GM12878 (cell line): ENCODE data around the gene ZNF350. TPM values are rescaled to one million over a fixed set of nuclear protein-coding genes. Genes with fewer than 3 reads are reported as not detected.
A peak's percentile ranks its signal among the peaks of the same experiment; 100 is the strongest.

Source experiments
- ATAC-seq: fragments of 200-7000 bp; cut with Tn5 transposase; 3 replicates; pipeline ENCODE4 v1.9.1; 2020; ENCODE audit warnings: mild to moderate bottlenecking, moderate library complexity
- BruUV-seq: library from RNA; stranded (reverse); fragments of 400-500 nt; replicated peaks from 2 replicates; lab custom pipeline; 2021; lab: Mats Ljungman, UMichigan
- CTCF ChIA-PET: fragments of 300-600 bp; sonication (Branson Sonifier 250); formaldehyde crosslinking; extraction: SDS; loops from one replicate; lab custom pipeline; 2021; ENCODE audit warnings: inconsistent platforms; lab: Yijun Ruan, JAX
- POLR2A ChIA-PET: fragments of 350-600 bp; formaldehyde crosslinking; extraction: SDS; loops from one replicate; lab custom pipeline; 2021; ENCODE audit warnings: inconsistent platforms; lab: Charles Lee
- RAD21 ChIA-PET: fragments of 300-600 bp; sonication (Branson Sonifier 250); formaldehyde crosslinking; loops from one replicate; lab custom pipeline; 2023; ENCODE audit warnings: antibody characterized with exemption; ENCODE audit not compliant: unreplicated experiment; lab: Charles Lee
- SMC1A ChIA-PET: fragments of 300-600 bp; sonication (Branson Sonifier 250); formaldehyde crosslinking; loops from one replicate; lab custom pipeline; 2023; ENCODE audit not compliant: unreplicated experiment, uncharacterized antibody; lab: Charles Lee
- DNase-seq: peaks from one replicate; pipeline ENCODE4 v3.0.0-alpha.2; 2011; ENCODE audit warnings: low read depth, low spot score
- FAIRE-seq: peaks from 3 replicates; lab custom pipeline; 2011; peaks lifted over from hg19 to GRCh38; lab: Jason Lieb, UNC
- H2AFZ ChIP-seq: 2 replicates; pipeline ENCODE4 v1.6.0; 2011; ENCODE audit warnings: low read depth, low read length, control low read depth; ENCODE audit not compliant: control insufficient read depth
- H3K27ac ChIP-seq: 2 replicates; pipeline ENCODE4 v1.5.1; 2011; ENCODE audit warnings: control low read depth; ENCODE audit not compliant: control insufficient read depth, insufficient read depth
- H3K27me3 ChIP-seq, 2 experiments: replicated peaks in 1 of 2; 2 replicates each; pipeline versions ENCODE4 v1.6.0 to v1.6.1; 2011; ENCODE audit warnings: low read length in 1 of 2; ENCODE audit not compliant: control insufficient read depth in 2 of 2, insufficient read depth in 2 of 2
- H3K36me3 ChIP-seq, 2 experiments: 2 replicates each; pipeline ENCODE4 v1.5.1; 2011; ENCODE audit warnings: low read length in 1 of 2; ENCODE audit not compliant: control insufficient read depth in 2 of 2, insufficient read depth in 2 of 2
- H3K4me1 ChIP-seq: 2 replicates; pipeline ENCODE4 v1.6.1; 2011; ENCODE audit warnings: mild to moderate bottlenecking, low read length, moderate library complexity, mixed read lengths; ENCODE audit not compliant: control insufficient read depth, insufficient read depth
- H3K4me2 ChIP-seq: 2 replicates; pipeline ENCODE4 v1.6.0; 2011; ENCODE audit warnings: control low read depth; ENCODE audit not compliant: control insufficient read depth, insufficient read depth
- H3K4me3 ChIP-seq: fragments of 200-600 bp; sonication (generic); 2 replicates; pipeline ENCODE4 v1.5.1; 2016
- H3K79me2 ChIP-seq: 2 replicates; pipeline ENCODE4 v1.6.0; 2011; ENCODE audit warnings: low read length; ENCODE audit not compliant: control insufficient read depth, insufficient read depth
- H3K9ac ChIP-seq: 2 replicates; pipeline ENCODE4 v1.8.0; 2011; ENCODE audit warnings: low read length, control low read depth, mixed read lengths; ENCODE audit not compliant: control insufficient read depth, insufficient read depth
- H3K9me3 ChIP-seq: replicated peaks from 3 replicates; pipeline ENCODE4 v1.5.1; 2011; ENCODE audit warnings: mild to moderate bottlenecking, low read length; ENCODE audit not compliant: control insufficient read depth, insufficient read depth
- H4K20me1 ChIP-seq: 2 replicates; pipeline ENCODE4 v1.6.0; 2011; ENCODE audit not compliant: control insufficient read depth, insufficient read depth
- ATF7 ChIP-seq: fragments of 450-650 bp; IDR thresholded peaks from 2 replicates; pipeline ENCODE4 v1.6.1; 2016; ENCODE audit warnings: low read depth, mild to moderate bottlenecking
- BCL11A ChIP-seq: IDR thresholded peaks from 2 replicates; pipeline ENCODE4 v1.6.1; 2011; ENCODE audit warnings: low read depth, low read length
- CHD2 ChIP-seq: IDR thresholded peaks from 2 replicates; pipeline ENCODE4 v1.6.1; 2011; ENCODE audit warnings: low read depth, low read length, improper control_type of control experiment, borderline replicate concordance
- CREB1 ChIP-seq: IDR thresholded peaks from 2 replicates; pipeline ENCODE4 v1.6.1; 2012; ENCODE audit warnings: low read depth, mild to moderate bottlenecking, inconsistent platforms
- DPF2 ChIP-seq: fragments of 450-650 bp; IDR thresholded peaks from 2 replicates; pipeline ENCODE4 v1.6.1; 2017; ENCODE audit warnings: mild to moderate bottlenecking
- MTA2 ChIP-seq: fragments of 450-650 bp; IDR thresholded peaks from 2 replicates; pipeline ENCODE4 v1.6.1; 2016; ENCODE audit warnings: low read depth, mild to moderate bottlenecking, moderate library complexity
- NFYA ChIP-seq: IDR thresholded peaks from 2 replicates; pipeline ENCODE4 v1.6.1; 2011; ENCODE audit warnings: low read depth, mild to moderate bottlenecking, low read length, improper control_type of control experiment, borderline replicate concordance
- NR2C1 ChIP-seq: fragments of 450-650 bp; IDR thresholded peaks from 2 replicates; pipeline ENCODE4 v1.6.1; 2017; ENCODE audit warnings: antibody characterized with exemption, mild to moderate bottlenecking, moderate library complexity
- NR2C2 ChIP-seq: IDR thresholded peaks from 2 replicates; pipeline ENCODE4 v1.6.1; 2011; ENCODE audit warnings: borderline replicate concordance, low read depth; ENCODE audit not compliant: control insufficient read depth, insufficient read length
- NR2F1 ChIP-seq: fragments of 450-650 bp; conservative IDR thresholded peaks from 2 replicates; pipeline ENCODE4 v1.6.1; 2017; ENCODE audit warnings: mild to moderate bottlenecking
- POLR2AphosphoS5 ChIP-seq: IDR thresholded peaks from 2 replicates; pipeline ENCODE4 v1.6.1; 2011; ENCODE audit warnings: mild to moderate bottlenecking, low read length, inconsistent platforms
- POU2F2 ChIP-seq: IDR thresholded peaks from 3 replicates; pipeline ENCODE4 v1.6.1; 2011; ENCODE audit warnings: low read depth, mild to moderate bottlenecking, low read length, borderline replicate concordance
- RCOR1 ChIP-seq: conservative IDR thresholded peaks from 2 replicates; pipeline ENCODE4 v1.6.1; 2012; ENCODE audit warnings: low read depth, low read length, improper control_type of control experiment
- RUNX3 ChIP-seq: IDR thresholded peaks from 2 replicates; pipeline ENCODE4 v1.6.1; 2012; ENCODE audit warnings: low read length, inconsistent platforms
- SMARCA5 ChIP-seq: fragments of 450-650 bp; IDR thresholded peaks from 2 replicates; pipeline ENCODE4 v1.6.1; 2017; ENCODE audit warnings: mild to moderate bottlenecking
- SPI1 ChIP-seq: IDR thresholded peaks from 2 replicates; pipeline ENCODE4 v1.6.1; 2011; ENCODE audit warnings: low read depth, mild to moderate bottlenecking, low read length, moderate library complexity, borderline replicate concordance; ENCODE audit not compliant: insufficient read depth
- SRF ChIP-seq, 2 experiments: IDR thresholded peaks; 2 replicates each; pipeline ENCODE4 v1.6.1; 2011; ENCODE audit warnings: low read depth in 2 of 2, low read length in 2 of 2, mild to moderate bottlenecking in 1 of 2, moderate library complexity in 1 of 2
- TAF1 ChIP-seq: IDR thresholded peaks from 2 replicates; pipeline ENCODE4 v1.6.1; 2011; ENCODE audit warnings: mild to moderate bottlenecking, low read depth, low read length, borderline replicate concordance
- WGBS: methylation state at CpG from one replicate; pipeline ENCODE4 v1.1.6; 2016; ENCODE audit warnings: low lambda C conversion rate; ENCODE audit not compliant: insufficient replicate concordance, insufficient coverage; ENCODE audit errors: missing lambda C conversion rate; 5-methylcytosine and 5-hydroxymethylcytosine counted together
- in situ Hi-C: fragments of 300-500 bp; cut with MboI; formaldehyde crosslinking; loops from 9 replicates; pipeline ENCODE4 v1.14.3; 2018; ENCODE audit warnings: mixed read lengths
- intact Hi-C: fragments of 100-400 bp; cut with micrococcal nuclease; formaldehyde crosslinking; loops from one replicate; pipeline ENCODE4 v1.14.2; 2022; ENCODE audit not compliant: unreplicated experiment
- polyA plus RNA-seq, 11 experiments: library from polyadenylated mRNA; depleted of rRNA in 4 of 11; unstranded in 6 of 11; stranded (reverse) in 5 of 11; fragments of >200 nt; fragmentation: Nextera tagmentation in 4 of 11; fragmentation: Illumina TruSeq in 1 of 11; extraction: Ambion mirVana in 4 of 11; extraction: Trizol in 1 of 11; gene quantifications; 1 replicate in 1 of 11; 2 replicates in 10 of 11; pipeline versions ENCODE4 v1.2.1 to v1.2.3, GENCODE V29; 2011 to 2016; ENCODE audit warnings: inconsistent platforms in 2 of 11, missing spikeins in 2 of 11, low read depth in 1 of 11
- total RNA-seq, 4 experiments: library from RNA; depleted of rRNA in 3 of 4; stranded (reverse); fragments of >200 nt in 3 of 4; fragmentation: Illumina TruSeq in 1 of 4; extraction: Trizol in 1 of 4; gene quantifications; 2 replicates each; pipeline versions ENCODE4 v1.2.1 to v1.2.3, GENCODE V29; 2013 to 2021
- TF ChIP-seq, protein P1 (sequence below): IDR thresholded peaks from 2 replicates; pipeline ENCODE4 v1.6.1; 2012; ENCODE audit warnings: mild to moderate bottlenecking, low read depth, low read length
- TF ChIP-seq, protein P2 (sequence below): IDR thresholded peaks from 2 replicates; pipeline ENCODE4 v1.6.1; 2012; ENCODE audit warnings: low read depth, low read length, improper control_type of control experiment

Gene ZNF350
- total and polyA plus RNA-seq, 10 of the 15 experiments (the other 5 are each of a cell fraction or from before 2014, with no cell fraction given): 6.4 to 11.8 (median 10.0) TPM

DNA sequence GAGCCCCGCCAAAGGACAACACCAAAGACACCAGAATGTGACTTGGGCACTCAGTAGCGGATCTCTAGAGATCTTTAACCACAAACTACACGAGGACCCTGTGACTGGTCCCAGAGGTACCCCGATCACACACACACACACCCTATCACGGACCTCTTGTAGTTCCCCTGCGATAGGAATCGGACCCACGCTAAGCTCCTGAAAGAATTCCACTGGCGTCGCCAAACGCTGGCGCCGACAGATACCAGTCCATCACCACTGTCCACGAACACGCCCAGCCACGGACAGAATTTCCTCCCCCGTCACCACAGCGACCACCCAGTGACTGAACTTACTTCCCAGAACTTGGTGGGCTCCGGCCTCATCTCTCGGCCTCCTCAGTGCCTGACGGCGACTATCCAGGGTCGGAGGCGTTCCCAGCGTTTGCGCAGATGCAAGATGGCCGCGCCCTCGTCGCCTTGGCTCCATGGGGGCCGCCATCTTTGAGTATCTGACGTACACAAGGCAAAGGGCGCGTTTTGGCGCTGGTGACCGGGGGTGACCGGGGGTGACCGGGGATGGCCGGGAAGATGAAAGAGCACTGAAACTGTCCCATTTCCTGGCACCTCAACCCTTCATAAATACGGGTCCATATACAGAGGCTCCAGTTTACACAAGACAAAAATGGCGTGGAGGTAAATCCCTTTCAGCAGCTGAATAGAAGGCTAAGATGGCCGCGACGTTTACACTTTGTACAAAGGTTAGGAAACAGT is 21.3 kb upstream of the ZNF350 start, which contains the start of gene ZNF615:
Gene ZNF615 (minus strand): TSS at position 406 of the 752 bp plus-strand sequence. CDS start 4,500 bp downstream, outside the sequence.
- Histone ChIP-seq H2AFZ (peak within 1 kb of the TSS; percentile 100), H3K36me3 (peaks cover 0 to 2% of the 10 kb centered on the region in 2 experiments; a peak in 2 of 4 replicates), H3K27me3 (no peaks in the 10 kb centered on the region), H3K4me1 (no peaks in the 10 kb centered on the region; the same call in 1 of the 2 replicates), H3K4me3 (peak within 1 kb of the TSS; percentile 77), H4K20me1 (no peaks in the 10 kb centered on the region), H3K9me3 (peaks cover 15% of the 10 kb centered on the region), H3K27ac (peak within 1 kb of the TSS; percentile 90), H3K79me2 (peaks cover 4% of the 10 kb centered on the region; the same call in 1 of the 2 replicates), H3K9ac (peak within 1 kb of the TSS; percentile 88), H3K4me2 (peak within 1 kb of the TSS; percentile 86)
- DNase-seq: peak; percentile 47
- SMC1A ChIA-PET: interaction anchor here (0.9 kb wide), 1 partner anchor 20 kb away, joined by 5 read pairs; the partner anchor contains the start of gene ZNF614
- CTCF ChIA-PET: no interaction called here
- in situ Hi-C loops: no loop called here
- POLR2A ChIA-PET: interaction anchor here (0.9 kb wide), 1 partner anchor 20 kb away, joined by 3 read pairs; the partner anchor contains the start of gene ZNF614
- 3% methylated on average over 44 of the region's 44 CpGs for WGBS
- peak; percentile 95 for FAIRE-seq
- RAD21 ChIA-PET: no interaction called here
- peak; percentile 99 for ATAC-seq
- no TSS peak for BruUV-seq
- intact Hi-C loops: loop anchor here (1.0 kb wide), 1 partner anchor 22 kb away; the partner anchor contains the start of gene ZNF350
- no peak for TF ChIP-seq NFYA
- TF ChIP-seq, protein P1, sequence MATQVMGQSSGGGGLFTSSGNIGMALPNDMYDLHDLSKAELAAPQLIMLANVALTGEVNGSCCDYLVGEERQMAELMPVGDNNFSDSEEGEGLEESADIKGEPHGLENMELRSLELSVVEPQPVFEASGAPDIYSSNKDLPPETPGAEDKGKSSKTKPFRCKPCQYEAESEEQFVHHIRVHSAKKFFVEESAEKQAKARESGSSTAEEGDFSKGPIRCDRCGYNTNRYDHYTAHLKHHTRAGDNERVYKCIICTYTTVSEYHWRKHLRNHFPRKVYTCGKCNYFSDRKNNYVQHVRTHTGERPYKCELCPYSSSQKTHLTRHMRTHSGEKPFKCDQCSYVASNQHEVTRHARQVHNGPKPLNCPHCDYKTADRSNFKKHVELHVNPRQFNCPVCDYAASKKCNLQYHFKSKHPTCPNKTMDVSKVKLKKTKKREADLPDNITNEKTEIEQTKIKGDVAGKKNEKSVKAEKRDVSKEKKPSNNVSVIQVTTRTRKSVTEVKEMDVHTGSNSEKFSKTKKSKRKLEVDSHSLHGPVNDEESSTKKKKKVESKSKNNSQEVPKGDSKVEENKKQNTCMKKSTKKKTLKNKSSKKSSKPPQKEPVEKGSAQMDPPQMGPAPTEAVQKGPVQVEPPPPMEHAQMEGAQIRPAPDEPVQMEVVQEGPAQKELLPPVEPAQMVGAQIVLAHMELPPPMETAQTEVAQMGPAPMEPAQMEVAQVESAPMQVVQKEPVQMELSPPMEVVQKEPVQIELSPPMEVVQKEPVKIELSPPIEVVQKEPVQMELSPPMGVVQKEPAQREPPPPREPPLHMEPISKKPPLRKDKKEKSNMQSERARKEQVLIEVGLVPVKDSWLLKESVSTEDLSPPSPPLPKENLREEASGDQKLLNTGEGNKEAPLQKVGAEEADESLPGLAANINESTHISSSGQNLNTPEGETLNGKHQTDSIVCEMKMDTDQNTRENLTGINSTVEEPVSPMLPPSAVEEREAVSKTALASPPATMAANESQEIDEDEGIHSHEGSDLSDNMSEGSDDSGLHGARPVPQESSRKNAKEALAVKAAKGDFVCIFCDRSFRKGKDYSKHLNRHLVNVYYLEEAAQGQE: 0 out of 2 replicates have a peak, but pooled peaks have one; percentile 7
- 0 out of 2 replicates have a peak, but pooled peaks have one; percentile 49 for TF ChIP-seq CHD2
- TF ChIP-seq TAF1: peak; percentile 38
- TF ChIP-seq, protein P2, sequence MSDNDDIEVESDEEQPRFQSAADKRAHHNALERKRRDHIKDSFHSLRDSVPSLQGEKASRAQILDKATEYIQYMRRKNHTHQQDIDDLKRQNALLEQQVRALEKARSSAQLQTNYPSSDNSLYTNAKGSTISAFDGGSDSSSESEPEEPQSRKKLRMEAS: 0 out of 2 replicates have a peak, but pooled peaks have one; percentile 38
- TF ChIP-seq RUNX3: peak; percentile 42
- TF ChIP-seq SPI1: no peak
- peak; percentile 94 for TF ChIP-seq NR2C1
- TF ChIP-seq RCOR1: peak; percentile 98
- TF ChIP-seq SRF (IDR thresholded peaks at IDR 0.05; ENCODE audit: low read depth in 2 of 2, low read length in 2 of 2): no peak
- TF ChIP-seq DPF2: 0 out of 2 replicates have a peak, but pooled peaks have one; percentile 36
- 0 out of 2 replicates have a peak, but pooled peaks have one; percentile 8 for TF ChIP-seq MTA2
- peak; percentile 42; the same call in 1 of the 2 replicates for TF ChIP-seq CREB1
- no peak for TF ChIP-seq NR2C2
- TF ChIP-seq BCL11A: no peak
- 0 out of 2 replicates have a peak, but pooled peaks have one; percentile 9 for TF ChIP-seq ATF7
- TF ChIP-seq POU2F2: peak; percentile 5; the same call in 1 of the 3 replicates
- peak; percentile 71 for TF ChIP-seq POLR2AphosphoS5
- TF ChIP-seq NR2F1: peak; percentile 46; the same call in 1 of the 2 replicates
- 0 out of 2 replicates have a peak, but pooled peaks have one; percentile 24 for TF ChIP-seq SMARCA5
